GM21381 (cell line): Measurements from ENCODE around the gene SFSWAP.
A peak's percentile ranks its signal among the peaks of the same experiment; 100 is the strongest.
"Not testable (repeated sequence)": the region's sequence is repeated elsewhere in the genome, so short reads cannot be mapped to it uniquely, and the experiment has no call there.

Source experiments
- ATAC-seq: cut with Tn5 transposase; IDR thresholded peaks from one replicate; pipeline ENCODE4 v1.9.1; 2021; ENCODE audit warnings: mild to moderate bottlenecking, moderate library complexity; ENCODE audit not compliant: unreplicated experiment

The SFSWAP gene

DNA sequence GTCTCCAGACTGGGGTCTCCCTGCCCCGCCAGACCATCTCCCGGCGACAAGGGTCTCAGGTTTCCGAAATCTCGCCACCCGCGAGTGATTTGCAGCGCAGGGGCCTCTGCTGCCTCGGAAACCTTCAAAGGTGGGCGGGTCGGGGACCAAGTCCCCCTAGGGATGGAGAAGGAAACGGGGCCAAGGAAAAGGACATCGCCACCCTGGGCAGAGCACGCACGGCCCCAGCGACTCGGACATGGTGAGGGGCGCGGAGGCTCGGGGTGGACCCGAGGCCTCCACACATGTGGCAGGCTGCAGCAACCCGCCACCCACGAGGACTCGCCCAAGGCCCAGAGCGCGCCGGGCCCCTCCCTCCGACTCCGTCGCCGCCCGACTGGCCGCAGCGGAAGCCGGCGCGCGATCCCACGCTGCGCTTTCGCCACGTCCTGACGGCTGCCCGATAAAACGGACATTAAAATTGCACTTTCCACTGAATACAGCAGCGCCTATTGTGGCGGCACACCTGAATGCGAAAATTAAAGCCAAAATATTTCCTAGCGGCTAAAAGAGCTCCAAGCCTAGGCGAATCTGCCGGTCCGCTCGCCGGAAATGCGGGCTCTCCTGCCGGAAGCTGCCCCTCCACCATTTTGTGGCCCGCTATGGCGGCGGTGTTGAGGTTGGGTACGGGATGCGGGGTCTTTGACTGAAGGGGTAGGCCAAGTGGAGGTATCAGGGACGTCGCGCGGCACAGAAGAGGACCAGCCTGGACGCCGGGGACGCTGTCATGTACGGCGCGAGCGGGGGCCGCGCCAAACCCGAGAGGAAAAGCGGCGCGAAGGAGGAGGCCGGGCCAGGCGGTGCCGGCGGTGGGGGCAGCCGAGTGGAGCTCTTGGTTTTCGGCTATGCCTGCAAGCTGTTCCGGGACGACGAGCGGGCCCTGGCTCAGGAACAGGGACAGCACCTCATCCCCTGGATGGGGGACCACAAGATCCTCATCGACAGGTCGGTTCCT is at the start of gene SFSWAP:
Gene SFSWAP, plus strand, starts transcription at position 627 of the 994 bp plus-strand sequence. Its CDS starts 140 bp downstream, at position 767.
- peak; percentile 93 for ATAC-seq

DNA sequence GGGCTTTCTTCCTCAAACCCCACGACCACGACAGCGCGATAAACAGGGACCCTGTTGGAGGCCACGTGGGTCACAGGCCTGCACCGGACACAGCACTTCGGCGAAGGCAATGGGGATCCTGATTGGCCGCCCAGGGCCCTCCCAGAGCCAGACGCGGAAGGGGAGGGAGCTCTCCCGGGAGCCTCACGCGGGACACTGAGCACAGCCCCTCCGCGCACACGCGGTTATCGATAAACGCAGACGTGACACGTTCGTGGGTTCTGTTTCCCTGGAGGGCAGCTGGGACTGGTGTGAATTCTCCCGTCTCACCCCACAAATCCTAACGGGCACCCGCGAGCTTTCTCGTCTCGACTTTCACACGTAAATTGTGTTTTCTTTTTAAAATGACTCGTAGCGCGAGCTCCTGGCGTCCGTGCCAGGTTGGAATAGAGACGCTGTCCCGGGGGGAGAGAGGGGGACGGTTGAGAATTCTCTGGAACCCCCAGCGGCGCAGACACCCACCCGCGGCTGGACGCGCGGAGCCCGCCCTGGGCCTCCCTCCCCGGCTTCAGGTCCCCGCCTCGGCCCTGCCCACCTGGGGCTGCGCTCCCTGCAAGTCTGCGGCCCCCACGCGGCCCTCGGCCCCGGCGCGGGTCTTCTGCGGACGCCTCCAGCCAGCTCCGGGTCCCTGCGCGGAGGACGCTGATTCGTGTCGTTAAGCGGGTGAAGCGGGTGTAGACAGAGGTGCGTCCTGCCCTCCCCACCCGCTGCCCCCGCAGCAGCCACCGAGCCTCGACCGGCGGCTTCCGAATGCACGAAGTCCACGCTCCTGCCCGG is 49.5 kb upstream of the SFSWAP start:
- not testable (repeated sequence) for ATAC-seq

DNA sequence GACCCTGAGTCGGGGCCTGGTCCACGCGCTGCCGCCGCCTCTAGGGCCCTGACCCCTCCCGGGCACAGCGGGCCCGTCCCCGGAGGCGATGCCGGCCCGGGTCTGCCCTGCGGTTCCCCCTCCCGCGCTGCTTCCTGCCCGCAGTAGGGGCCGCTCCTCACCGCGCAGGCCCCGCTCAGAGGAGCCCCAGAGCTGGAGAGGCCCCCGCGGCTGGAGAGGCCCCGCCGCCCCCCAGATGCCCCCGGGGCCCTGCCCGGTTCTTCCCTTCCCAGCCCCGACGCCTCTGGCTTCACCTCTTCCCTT is 49.0 kb upstream of the SFSWAP start:
- not testable (repeated sequence) for ATAC-seq

DNA sequence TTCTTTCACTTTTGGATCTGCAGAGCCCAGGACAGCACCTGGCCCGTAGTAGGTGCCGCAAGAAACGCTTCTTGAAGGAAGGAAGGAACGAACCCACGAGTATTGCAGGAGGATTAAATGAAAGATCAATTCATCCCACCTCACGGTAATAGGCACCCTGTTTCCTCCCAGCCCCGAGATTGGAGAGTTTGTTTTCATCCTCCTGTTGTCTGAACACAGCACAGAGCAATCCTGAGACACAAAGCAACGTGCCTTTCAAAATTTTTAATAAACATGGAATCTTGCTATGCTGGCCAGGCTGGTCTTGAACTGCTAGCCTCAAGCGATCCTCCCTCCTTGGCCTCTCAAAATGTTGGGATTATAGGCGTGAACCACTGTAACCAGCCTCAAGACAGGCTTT is 48.5 kb upstream of the SFSWAP start:
- not testable (repeated sequence) for ATAC-seq

DNA sequence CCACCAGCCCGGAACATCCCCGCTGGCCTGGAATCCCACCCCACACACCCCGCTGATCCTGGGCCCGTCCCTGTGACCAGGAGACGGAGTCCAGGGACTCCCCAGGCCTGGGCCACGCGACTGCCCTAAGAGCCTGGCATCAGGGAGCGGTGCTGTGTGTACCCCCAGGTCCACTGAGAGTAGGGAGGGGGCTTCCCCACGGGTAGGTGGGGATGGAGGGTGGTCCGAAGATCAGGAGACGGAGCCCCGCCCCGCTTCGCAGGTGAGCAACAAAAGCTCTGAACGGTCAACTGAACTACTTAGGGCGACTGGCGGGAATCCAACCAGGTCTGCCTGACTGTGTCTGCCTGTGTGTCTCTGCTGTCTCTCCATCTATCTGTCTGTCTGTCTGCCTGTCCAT is 45.2 kb upstream of the SFSWAP start:
- not testable (repeated sequence) for ATAC-seq

DNA sequence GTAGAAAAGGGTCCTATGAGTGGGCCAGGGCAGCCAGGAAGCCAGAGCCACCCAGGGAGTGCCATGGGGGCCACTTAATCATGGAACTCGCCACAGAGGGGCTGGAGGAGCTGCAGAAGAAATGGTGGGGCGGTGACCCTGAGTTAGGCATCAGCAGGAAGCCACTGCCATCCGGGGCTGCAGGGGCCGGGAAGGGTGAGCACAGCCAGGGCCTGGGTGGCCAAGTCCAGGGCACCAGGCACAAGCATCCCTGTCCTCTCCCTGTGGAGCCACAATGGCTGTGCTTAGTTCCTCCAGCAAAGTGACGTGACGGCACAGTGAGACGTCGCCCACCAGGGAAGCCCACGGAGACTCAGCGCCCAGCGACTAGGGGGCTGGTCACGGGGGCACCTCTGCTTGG is 44.4 kb upstream of the SFSWAP start:
- ATAC-seq = not testable (repeated sequence)

DNA sequence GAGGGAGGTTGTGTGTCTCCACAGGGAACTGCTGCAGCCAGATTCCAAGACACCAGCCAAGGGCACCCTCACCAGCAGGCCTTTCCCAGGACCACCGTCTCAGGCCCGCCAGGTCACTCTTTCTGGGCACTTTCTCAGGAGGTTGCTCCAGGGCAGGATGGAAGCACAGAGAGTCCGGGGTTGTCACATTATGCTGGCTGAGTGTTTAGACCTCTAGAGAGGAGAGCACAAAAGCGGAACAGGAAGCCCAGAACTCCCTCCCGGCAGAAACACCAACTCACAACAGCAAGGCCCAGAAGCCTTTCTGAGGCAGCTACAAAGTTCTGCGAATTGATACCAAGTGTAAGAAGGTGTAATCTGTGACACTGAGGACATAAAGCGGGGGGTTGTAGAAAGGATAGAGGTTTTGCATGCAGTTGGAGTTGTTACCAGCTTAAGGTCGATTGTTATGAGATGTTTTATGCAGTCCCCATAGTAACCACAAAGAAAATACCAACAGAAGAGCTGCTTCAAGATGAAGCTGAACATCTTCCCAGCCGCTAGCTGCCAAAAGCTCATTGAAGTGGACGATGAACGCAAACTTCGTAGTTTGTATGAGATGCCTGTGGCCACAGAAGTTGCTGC is 43.8 kb upstream of the SFSWAP start:
- not testable (repeated sequence) for ATAC-seq

DNA sequence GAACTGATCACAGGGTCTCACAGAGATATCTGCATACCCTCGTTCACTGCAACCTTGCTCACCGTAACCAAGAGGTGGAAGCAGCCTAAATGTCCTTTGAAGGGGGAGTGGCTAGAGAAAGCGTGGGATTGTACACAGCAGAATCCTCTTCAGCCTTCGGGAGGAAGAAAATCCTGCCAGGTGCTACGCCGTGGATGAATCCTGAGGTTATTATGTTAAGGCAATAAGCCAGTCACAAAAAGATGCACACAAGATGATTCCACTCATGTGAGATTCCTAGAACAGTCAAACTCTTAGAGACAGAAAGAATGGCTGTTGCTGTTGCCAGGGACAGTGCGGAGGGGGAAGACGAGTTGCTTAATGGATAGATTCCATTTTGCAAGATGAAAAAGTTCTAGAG is 39.6 kb upstream of the SFSWAP start:
- no peak for ATAC-seq

DNA sequence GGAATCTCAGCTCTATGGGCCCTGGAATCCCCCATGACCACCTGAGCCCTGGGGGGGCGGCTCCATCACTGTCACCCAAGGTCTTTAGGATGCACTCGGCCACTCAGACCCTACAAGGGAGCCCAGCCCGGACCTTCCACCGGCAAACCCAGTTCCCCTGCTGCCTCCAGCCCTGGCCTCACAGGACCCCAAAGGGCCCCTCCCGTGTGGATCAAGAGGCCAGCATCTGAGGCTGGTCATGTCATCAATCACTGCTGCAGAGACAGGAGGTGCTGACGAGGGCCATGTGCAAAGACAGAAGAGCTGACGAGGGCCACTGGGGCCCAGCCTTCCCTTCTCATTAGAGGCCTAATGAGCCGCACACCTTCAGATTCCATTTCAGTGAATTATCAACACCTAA is 39.0 kb upstream of the SFSWAP start:
- ATAC-seq = no peak

DNA sequence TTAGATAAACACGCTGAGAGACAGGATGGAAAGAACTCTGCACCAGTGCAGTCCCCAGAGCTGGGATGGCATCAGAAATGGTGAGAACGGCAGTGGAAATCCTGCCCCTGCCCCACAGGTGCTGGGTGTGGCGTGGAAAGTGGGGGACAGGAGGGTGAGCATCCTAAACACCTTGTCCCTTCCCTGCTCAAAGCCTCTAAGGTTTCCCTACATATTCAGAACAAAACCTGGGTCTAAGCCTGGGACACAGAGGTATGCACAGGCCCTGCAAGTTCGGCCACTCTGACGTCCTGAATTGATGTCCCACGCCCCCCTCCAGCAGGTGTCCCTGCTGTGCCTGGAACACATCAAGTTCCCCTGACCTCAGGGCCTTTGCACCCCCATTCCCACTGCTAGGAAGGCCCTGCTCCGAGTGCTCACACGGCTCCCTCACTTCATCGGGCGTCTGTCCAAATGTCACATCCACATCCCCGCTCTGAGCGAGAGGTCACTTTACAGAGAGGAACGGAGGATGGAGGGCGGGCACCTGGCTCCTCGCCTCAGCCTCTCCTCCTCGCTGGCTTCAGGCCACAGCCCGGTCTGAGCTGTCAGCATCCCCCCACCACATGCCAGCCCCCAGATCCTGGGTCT is 38.5 kb upstream of the SFSWAP start:
- no peak for ATAC-seq

DNA sequence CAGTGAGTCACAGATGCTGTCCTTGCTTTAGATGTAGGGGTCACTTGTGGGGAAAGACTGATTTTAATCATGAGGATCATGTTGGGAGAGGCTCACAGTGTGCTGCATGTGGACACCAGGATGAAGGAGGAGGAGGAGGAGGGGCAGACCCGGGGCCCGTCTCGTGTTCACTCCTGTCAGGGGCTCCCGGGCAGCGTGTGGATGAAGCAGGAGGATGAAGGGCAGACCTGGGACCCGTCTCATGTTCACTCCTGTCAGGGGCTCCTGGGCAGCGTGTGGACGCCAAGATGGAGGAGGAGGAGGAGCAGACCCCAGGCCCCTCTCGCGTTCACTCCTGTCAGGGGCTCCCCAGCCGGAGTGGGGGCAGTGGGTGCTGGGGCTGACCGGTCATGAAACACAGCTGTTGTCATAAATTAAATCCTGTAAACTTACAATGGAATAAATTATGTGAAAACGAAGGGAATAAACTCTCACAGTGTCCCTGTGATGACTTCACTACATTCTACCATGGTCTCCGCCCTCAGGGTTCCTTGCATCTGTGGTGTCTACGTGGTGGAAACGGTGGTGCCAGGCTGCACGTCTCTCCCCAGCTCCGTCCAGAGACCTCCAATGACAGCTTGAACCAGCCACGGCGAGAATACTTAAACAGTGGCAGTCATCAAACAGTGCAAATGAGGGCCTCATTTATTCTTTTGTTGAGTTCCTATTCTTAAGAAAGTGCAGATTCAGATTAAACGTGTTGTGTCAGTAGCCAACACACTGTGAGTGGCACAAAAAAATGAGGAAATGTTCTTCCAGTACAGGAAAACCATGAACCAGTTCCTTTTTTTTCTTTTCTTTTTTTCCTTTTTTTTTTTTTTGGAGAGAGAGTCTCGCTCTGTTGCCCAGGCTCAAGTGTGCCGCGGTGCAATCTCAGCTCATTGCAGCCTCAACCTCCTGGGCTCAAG is 37.7 kb upstream of the SFSWAP start:
- ATAC-seq = no peak

DNA sequence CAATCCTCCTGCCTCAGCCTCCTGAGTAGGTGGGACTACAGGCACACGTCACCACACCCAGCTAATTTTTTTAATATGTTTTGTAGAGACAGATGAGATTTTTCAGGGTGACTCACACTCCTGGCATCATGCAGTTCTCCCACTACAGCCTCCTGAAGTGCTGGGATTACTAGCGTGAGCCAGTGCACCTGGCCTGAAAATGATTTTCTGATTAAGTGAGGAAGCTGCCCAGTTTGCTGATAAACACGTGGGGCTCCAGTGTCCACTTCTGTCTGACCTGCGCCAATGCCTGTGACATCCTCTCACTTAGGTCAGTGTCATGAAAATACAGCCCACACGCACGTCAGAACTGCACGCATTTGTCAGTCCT is 37.0 kb upstream of the SFSWAP start:
- ATAC-seq = no peak

DNA sequence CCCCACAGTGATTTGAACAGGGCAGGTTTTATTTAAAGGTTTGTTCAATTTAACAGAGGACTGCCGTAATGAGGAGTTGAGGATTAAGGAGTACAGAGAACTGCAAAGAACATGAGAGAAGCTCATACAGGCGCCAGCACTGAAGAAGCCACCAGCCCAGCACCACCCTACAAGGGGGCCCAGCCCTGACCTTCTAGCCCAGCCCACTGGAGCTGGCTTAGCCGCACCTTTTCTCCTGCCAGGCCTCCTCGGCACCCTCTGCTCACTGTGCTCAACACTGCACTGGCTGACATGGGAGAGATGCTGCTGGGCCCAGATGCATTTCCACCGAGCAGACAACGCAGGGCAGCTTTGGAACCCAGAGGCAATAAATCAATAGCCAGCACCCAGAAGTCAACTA is 36.5 kb upstream of the SFSWAP start:
- no peak for ATAC-seq

DNA sequence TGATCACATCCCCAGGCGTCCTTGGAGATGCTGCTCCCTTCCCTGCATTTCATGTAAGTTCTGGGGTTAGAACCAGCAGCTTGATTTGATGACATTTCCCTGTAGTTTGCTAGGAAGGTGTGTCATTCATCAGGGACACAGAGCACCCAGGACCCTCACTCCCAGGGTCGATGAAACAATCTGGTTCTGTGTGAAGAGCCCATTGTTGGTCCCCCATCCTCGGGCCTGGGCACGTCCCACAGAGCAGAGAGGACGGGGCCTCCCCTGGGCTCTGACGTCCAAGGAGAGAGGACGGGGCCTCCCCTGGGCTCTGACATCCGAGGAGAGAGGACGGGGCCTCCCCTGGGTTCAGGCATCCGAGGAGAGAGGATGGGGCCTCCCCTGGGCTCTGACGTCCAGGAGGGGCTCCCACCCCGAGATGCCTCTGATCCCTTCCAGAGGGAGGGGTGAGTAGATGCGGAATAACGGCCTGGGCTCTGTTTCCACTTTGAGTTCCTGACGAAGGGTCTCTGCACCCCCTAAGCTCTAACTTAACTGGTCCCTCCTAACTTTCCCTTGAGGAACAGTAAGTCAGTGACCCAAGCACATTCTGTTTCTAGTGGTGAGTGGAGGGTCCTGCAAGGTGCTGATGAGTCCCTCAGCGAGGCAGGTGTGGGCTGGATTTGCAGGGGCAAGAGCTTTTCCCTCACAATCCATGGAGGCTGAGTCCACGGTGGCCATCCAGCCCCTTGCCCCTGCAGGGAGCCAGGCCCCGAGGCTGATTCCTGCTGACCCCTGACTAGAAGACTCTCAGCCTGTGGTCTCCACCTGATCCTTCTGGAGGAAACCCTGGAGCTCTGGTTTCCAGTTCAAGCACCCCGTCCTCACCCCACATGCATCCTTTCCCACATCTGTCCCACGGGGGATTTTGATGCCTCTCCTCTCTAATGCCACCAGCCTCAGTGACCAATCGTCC is 35.5 kb upstream of the SFSWAP start:
- no peak for ATAC-seq

DNA sequence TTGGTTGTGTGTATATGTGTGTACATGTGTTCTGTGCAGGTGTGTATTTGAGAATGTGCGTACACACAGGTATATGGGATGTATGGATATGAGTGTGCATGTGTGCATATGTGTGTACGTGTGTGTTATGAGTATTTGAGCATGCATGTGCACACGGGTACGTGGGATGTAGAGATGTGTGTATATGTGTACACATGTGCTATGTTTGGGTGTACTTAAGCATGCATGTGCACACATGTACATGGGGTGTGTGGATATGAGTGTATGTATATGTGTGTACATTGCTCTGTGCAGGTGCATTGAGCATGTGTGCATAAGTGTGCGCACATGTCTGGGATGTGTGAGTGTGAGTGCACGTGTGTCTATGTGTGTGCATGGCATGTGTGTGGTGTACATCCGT is 34.3 kb upstream of the SFSWAP start:
- no peak for ATAC-seq

DNA sequence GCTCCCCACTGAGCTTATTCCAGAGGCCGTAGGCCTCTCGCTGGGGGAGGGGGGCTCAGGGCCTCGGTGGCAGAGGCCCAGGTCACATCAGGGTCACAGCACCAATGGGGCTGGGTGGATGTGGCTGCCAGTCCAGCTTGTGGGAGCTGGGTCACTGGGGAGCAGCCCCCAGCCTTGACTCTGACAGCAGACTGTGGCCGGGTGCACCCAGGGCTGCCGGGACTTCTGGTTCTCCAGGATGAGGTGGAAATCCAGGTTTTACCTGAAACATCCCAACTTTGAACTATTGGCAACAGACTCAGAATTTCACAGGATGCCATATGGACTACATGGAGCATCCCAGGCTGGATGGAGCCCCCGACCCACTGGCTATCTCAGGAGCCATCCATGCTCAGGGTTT is 33.8 kb upstream of the SFSWAP start:
- not testable (repeated sequence) for ATAC-seq

DNA sequence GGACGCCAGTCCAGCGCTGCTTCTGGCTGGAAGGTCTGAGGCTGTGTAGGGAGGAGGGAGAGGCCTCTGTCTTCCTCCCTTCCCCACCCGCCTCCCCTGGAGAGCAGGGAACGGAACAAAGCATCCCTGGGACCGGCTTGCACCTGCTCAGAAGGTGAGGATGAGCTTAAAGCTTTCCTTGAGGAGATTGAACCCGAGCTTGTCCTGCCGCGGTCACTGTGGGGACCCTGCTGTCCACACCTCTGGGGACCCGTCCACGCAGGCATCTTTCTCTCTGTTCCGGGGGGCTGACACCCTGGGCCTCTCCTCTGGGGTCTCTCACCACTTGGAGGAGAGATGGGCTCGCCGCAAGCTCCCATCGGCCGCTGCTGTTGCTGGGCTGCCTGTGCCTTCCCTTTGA is 33.2 kb upstream of the SFSWAP start:
- no peak for ATAC-seq

DNA sequence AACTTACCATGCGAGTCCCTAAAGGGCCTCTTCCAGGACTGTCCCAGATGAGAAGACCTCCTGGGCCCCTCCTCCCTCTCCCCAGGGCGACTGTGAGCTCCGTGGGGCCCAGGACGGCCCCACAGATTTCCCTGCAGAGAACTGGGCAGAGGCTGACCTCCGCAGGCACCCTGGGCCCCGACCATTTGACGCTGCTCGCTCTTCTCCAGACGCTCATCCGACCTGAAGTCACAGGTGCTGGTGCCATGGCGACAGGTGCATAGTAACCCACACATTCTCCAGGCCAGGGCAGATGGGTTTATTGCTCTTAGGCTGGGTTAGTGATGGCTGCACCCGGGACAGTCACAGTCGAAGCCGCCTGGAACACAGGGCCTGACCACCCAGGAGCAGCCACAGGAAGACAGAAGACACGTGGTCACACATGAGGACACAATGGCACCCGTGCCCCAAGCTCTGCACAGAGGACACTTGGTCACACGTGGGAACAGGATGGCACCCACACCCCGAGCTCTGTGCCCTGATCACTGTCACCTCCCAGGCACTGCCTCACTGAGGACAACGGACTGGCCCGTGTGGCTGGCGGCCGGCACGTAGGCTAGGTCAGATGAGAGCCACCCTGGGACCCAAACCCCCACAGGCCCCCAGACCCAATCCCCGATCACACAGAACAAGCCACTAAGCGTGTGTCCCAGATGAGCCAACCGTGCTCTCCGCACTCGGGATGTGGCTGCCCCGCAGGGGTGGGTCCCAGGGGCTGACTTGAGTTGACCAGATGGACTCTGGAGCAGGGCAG is 32.3 kb upstream of the SFSWAP start:
- ATAC-seq = not testable (repeated sequence)
